ENCODE measurements around the gene MLANA.

DNA sequence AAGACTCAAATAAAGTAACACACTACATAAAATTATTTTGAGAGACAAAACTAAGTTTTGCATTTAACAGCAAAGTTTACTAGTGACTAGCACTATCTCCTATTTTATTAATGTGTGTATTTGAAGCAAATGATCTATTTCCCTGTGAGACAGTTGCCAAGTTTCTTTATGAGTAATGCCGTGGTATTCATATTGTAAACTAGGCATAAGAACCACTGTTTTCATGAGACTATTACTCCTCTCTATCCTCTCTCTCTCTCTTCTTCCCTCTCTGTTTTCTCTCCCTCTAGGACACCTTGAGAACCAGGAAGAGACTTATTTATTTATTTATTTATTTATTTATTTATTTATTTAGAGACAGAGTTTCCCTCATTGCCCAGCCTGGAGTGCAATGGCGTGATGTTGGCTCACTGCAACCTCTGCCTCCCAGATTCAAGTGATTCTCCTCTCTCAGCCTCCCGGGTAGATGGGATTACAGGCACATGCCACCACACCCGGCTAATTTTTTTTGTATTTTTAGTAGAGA, 61.1 kb downstream of the MLANA start:
- TF ChIP-seq, protein P1, sequence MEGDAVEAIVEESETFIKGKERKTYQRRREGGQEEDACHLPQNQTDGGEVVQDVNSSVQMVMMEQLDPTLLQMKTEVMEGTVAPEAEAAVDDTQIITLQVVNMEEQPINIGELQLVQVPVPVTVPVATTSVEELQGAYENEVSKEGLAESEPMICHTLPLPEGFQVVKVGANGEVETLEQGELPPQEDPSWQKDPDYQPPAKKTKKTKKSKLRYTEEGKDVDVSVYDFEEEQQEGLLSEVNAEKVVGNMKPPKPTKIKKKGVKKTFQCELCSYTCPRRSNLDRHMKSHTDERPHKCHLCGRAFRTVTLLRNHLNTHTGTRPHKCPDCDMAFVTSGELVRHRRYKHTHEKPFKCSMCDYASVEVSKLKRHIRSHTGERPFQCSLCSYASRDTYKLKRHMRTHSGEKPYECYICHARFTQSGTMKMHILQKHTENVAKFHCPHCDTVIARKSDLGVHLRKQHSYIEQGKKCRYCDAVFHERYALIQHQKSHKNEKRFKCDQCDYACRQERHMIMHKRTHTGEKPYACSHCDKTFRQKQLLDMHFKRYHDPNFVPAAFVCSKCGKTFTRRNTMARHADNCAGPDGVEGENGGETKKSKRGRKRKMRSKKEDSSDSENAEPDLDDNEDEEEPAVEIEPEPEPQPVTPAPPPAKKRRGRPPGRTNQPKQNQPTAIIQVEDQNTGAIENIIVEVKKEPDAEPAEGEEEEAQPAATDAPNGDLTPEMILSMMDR (conservative IDR thresholded peaks at IDR 0.05 in 1 of 2, IDR thresholded peaks at IDR 0.05 in 1 of 2; ENCODE audit: low read depth in 1 of 2, low read length in 2 of 2): no peak
- no peak for TF ChIP-seq EZH2 (IDR thresholded peaks at IDR 0.05; ENCODE audit: low read length, missing control alignments)

Data from fibroblast of lung (primary cell).